Erythroblast (primary cell): ENCODE data around the gene CACNA1C.

Experiments used
- GATA1 ChIP-seq: IDR thresholded peaks from 2 replicates; pipeline ENCODE4 v1.6.1; 2011; ENCODE audit warnings: low read depth, mild to moderate bottlenecking, control low read depth, low read length, moderate library complexity
- POLR2A ChIP-seq: IDR thresholded peaks from 2 replicates; pipeline ENCODE4 v1.6.1; 2011; ENCODE audit warnings: mild to moderate bottlenecking, low read length

- TF ChIP-seq POLR2A (no peak), GATA1 (no peak)
Measured at GRCh38 chr12:2118061-2118460, 65.3 kb downstream of the CACNA1C start.
